ENCODE measurements around the gene PXN. TPM values are rescaled to one million over a fixed set of nuclear protein-coding genes. Genes with fewer than 3 reads are reported as not detected.
"Not testable (repeated sequence)": the region's sequence is repeated elsewhere in the genome, so short reads cannot be mapped to it uniquely, and the experiment has no call there.

Gene PXN
- total RNA-seq, 2 experiments from 2014 or later, result 69.3 to 146 TPM

DNA sequence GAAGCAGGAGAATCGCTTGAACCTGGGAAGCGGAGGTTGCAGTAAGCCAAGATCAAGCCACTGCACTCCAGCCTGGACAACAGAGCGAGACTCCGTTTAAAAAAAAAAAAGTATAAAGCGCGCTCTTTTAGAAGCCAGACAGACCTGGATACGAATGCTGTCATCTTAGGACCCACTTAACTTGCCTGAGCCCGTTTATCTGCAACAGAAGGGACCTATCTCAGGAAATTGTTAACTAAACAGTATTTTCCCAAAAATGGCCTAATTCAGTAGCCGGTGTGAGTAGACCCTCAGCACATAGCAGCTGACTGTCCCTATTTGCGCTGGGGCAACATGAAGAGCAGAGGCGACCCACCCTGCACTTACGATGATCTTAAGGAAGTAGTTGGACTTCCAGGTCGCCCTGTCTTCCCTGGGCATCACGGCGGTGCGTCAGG is 65.1 kb downstream of the PXN start:
- no peak for ATAC-seq
- CTCF ChIA-PET, result interaction anchor here (0.9 to 9.2 kb wide), 21 partner anchors 9 to 238 kb away, joined by 3 to 94 read pairs (median 6); partner anchors contain the start of genes COX6A1, PXN, RNU4-1 and RNU4-2
- peaks cover 48% of the 10 kb centered on the region for H3K36me3 Mint-ChIP-seq
- DNase-seq, result no peak
- peaks cover 48% of the 10 kb centered on the region for H3K4me1 Mint-ChIP-seq
- no peaks in the 10 kb centered on the region for H3K27me3 Mint-ChIP-seq
- H3K9me3 Mint-ChIP-seq (ENCODE audit: low read depth), result no peaks in the 10 kb centered on the region
- peak overlapping the region; percentile 99 for H3K27ac Mint-ChIP-seq
- H3K4me3 Mint-ChIP-seq, result peak overlapping the region; percentile 89

DNA sequence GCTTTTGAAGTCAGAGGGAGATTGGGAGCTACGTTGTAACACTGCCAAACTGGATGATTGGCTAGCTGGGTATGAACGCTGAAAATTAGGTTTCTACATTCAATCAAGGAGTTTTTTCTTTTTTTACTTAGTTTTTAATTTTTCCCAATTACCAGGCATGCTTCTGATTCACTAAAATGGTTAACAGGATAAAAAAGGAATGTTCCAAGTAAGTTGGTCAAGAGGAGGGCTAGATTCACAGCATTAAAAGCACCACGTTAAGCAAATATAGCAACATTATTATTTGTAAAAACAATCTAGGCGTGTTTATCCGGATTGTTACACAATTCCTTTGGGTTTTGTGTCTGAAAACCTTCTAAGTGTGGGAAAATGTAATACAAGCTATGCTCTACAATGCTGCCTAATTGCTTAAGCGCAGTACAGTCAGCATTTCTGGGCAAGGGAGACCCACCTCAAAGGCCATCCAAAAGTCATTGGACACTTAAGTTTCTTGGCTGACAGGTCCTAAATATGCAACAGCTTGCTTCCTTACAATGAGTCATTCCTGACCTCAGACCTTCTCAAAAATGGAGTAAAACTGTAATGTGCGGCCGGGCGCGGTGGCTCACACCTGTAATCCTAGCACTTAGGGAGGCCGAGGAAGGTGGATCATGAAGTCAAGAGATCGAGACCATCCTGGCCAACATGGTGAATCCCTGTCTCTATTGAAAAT is 65.8 kb downstream of the PXN start:
- Mint-ChIP-seq H3K27ac (peak overlapping the region; percentile 99), H3K9me3 (ENCODE audit: low read depth) (no peaks in the 10 kb centered on the region), H3K4me1 (peaks cover 53% of the 10 kb centered on the region), H3K4me3 (peak overlapping the region; percentile 89), H3K36me3 (peaks cover 52% of the 10 kb centered on the region), H3K27me3 (no peaks in the 10 kb centered on the region)
- CTCF ChIA-PET, result interaction anchor here (0.5 to 8.3 kb wide), 7 partner anchors 26 to 231 kb away, joined by 3 to 86 read pairs (median 3); partner anchors contain the start of gene PXN
- DNase-seq, result peak; percentile 64
- ATAC-seq, result no peak

DNA sequence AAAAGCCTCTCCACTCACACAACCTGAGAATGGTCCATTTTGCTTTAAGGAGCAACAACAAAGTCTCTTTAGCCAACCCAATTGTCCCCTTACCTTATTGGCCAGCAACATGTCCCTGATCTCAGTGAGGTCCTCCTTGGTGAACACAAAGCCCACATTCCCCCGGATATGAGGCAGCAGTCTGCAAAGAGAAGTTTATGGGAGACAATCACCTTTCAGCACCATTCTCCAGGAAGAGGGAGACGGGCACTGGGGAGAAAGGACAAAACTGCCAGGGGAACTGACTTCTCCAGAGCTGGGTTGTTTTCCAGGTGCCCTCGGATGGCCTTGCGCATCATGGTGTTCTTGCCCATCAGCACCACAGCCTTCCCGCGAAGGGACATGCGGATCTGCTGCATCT is 66.5 kb downstream of the PXN start:
- no peak for ATAC-seq
- Mint-ChIP-seq H3K27ac (peak overlapping the region; percentile 99), H3K9me3 (ENCODE audit: low read depth) (no peaks in the 10 kb centered on the region), H3K27me3 (no peaks in the 10 kb centered on the region), H3K4me3 (peak overlapping the region; percentile 89), H3K36me3 (peaks cover 53% of the 10 kb centered on the region), H3K4me1 (peaks cover 54% of the 10 kb centered on the region)
- no peak for DNase-seq
- CTCF ChIA-PET, result interaction anchor here (1.3 to 8.3 kb wide), 3 partner anchors 25 to 79 kb away, joined by 4 to 86 read pairs (median 10); partner anchors contain the start of gene PXN

DNA sequence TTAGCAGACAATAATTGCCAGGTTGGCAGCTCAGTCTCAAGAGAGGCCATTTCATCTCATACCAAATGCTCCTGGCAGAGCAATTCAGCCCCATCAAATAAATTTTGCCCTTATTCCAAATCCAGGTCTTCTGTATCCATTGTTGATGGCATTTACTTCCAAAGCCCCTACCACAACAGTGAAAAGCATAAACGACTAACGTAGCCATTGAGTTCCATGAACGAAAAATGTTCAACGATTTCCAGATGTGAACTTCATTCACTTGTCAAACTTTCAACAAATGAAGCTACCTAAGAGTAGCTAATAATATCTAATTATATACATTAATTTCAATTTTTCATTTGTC is 68.0 kb downstream of the PXN start:
- H3K4me1 Mint-ChIP-seq, result peaks cover 58% of the 10 kb centered on the region
- no peaks in the 10 kb centered on the region for H3K27me3 Mint-ChIP-seq
- H3K36me3 Mint-ChIP-seq, result peaks cover 59% of the 10 kb centered on the region
- DNase-seq, result no peak
- no peak for ATAC-seq
- peak overlapping the region; percentile 89 for H3K4me3 Mint-ChIP-seq
- no peaks in the 10 kb centered on the region for H3K9me3 Mint-ChIP-seq (ENCODE audit: low read depth)
- CTCF ChIA-PET, result interaction anchor here (1.0 to 8.3 kb wide), 3 partner anchors 8 to 67 kb away, joined by 3 to 86 read pairs (median 6); partner anchors contain the start of gene PXN
- H3K27ac Mint-ChIP-seq, result peak overlapping the region; percentile 77

DNA sequence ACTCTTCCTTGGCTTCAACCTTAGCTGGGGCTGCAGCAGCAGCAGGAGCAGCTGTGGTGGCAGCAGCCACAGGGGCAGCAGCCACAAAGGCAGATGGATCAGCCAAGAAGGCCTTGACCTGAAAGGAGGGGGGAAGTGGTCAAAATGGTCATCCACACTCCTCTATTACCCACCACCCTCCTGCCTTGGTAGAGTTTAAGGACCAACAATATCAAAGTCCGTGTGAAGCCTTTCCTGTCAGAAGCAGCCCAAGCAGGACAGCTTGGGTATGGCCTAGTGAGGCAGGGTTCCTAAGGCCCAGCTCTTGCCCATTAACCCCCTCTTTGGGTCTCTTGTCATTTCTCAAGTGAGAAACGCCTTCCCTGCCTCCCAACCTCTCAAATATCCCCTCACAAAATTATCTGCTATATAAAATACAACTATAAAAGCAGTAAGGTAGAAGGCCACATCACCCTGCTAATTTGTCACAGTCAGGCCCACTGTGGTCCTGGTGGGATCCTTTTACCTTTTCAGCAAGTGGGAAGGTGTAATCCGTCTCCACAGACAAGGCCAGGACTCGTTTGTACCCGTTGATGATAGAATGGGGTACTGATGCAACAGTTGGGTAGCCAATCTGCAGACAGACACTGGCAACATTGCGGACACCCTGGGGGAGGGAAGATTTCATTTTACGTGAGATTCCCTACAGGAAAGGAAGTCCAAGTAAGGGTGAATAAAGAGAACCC is 68.6 kb downstream of the PXN start:
- H3K9me3 Mint-ChIP-seq (ENCODE audit: low read depth); H3K27me3 Mint-ChIP-seq; ATAC-seq; DNase-seq: not testable (repeated sequence)
- H3K4me1 Mint-ChIP-seq, result peaks cover 58% of the 10 kb centered on the region
- H3K4me3 Mint-ChIP-seq, result peak overlapping the region; percentile 40
- H3K27ac Mint-ChIP-seq, result peak overlapping the region; percentile 77
- CTCF ChIA-PET, result interaction anchor here (1.0 to 8.3 kb wide), 5 partner anchors 7 to 86 kb away, joined by 3 to 86 read pairs (median 6); partner anchors contain the start of gene PXN
- H3K36me3 Mint-ChIP-seq, result peaks cover 59% of the 10 kb centered on the region

DNA sequence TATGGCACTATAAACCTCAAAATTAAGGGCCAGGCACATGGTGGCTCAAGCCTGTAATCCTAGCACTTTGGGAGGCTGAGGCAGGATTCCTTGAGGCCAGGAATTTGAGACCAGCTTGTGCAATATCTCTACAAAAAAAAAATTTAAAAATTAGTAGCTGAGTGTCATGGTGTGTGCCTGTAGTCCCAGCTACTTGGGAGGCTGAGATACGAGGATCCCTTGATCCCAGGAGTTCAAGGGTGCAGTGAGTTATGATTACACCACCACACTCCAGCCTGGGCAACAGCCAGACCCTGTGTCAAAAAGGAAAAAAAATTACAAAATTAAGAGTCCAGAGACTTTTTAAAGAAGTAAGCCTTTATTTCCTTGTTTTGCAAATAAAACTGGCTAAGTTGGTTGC is 69.2 kb downstream of the PXN start:
- Mint-ChIP-seq H3K27ac (peak overlapping the region; percentile 95), H3K27me3 (no peaks in the 10 kb centered on the region), H3K4me1 (peaks cover 63% of the 10 kb centered on the region), H3K9me3 (ENCODE audit: low read depth) (no peaks in the 10 kb centered on the region), H3K4me3 (peak overlapping the region; percentile 90), H3K36me3 (peaks cover 62% of the 10 kb centered on the region)
- ATAC-seq (no peak), DNase-seq (no peak)
- CTCF ChIA-PET, result interaction anchor here (1.0 to 8.3 kb wide), 5 partner anchors 32 to 86 kb away, joined by 5 to 86 read pairs (median 6); partner anchors contain the start of gene PXN

DNA sequence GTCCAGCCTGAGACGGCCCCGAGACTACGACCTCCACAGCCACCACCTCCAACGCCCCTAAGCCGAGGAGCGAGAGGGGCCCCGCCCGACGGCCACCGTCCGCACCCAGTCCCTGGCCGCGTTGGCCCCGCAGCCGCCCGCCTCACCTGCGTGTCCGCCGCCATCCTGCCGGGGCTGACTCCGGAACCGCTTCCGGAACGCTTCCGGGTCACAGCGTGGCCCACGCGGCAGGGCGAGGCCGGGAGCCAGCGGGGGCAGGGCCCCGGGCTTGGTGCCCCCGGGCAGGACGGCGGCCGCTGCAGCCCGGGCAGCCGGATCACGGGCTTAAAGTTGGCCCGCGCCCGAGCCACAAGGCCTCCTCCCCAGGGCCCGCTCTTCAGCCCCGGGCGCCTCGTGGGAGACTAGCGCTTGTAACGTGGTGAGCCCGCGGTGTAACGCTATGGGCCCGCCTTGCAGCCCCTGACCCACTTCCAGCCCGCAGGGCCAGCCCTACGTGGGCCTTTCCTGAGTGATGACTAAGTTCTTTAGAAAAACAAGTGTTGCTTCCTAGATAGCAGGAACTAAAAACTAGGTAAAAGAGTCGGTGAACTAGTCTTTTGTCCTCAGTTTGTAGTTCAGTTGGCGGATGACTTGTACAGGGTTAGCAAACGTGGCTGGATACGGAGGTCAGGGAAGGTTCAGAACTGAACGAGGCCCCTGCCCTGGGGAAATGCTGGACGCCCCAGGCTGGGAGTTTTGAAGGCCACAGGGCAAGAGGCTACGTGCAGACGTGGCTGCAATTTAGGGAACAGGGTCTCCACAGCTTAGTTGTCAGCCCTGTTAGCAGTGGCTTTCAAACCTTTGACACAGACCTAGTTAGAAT is 70.8 kb downstream of the PXN start, which contains the start of gene GCN1:
Gene GCN1, minus strand, starts transcription at position 182 of the 862 bp plus-strand sequence. Its CDS starts 18 bp downstream, at position 164.
- Mint-ChIP-seq H3K27me3 (no peaks in the 10 kb centered on the region), H3K4me3 (peak within 1 kb of the TSS; percentile 90), H3K36me3 (peaks cover 62% of the 10 kb centered on the region), H3K4me1 (peaks cover 70% of the 10 kb centered on the region), H3K9me3 (ENCODE audit: low read depth) (no peaks in the 10 kb centered on the region), H3K27ac (peak within 1 kb of the TSS; percentile 95)
- DNase-seq, result peak; percentile 89
- ATAC-seq, result peak; percentile 85
- CTCF ChIA-PET, result interaction anchor here (8.3 kb wide), 1 partner anchor 70 kb away, joined by 86 read pairs; the partner anchor contains the start of gene PXN

DNA sequence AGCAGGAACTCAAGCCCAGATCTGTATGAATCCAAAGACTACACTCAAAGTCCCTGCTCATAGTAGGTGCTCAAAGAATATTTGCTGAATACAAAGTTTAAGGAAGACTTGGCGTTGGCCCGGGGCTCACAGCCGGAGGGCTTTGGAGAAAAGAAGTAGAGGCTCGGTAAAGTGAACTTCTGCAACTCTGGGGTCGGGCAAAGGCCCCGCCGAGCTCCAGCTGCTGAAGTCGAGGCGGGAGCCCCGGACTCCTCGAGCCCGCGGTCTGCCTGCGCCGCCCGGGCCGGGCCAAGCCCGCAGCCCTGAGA is 71.3 kb downstream of the PXN start:
- H3K27me3 Mint-ChIP-seq, result no peaks in the 10 kb centered on the region
- ATAC-seq (peak; percentile 1), DNase-seq (no peak)
- CTCF ChIA-PET, result interaction anchor here (1.0 to 1.8 kb wide), 3 partner anchors 34 to 344 kb away, joined by 3 to 7 read pairs (median 3); partner anchors contain the start of gene PXN
- peaks cover 57% of the 10 kb centered on the region for H3K36me3 Mint-ChIP-seq
- peak overlapping the region; percentile 90 for H3K4me3 Mint-ChIP-seq
- peaks cover 64% of the 10 kb centered on the region for H3K4me1 Mint-ChIP-seq
- H3K27ac Mint-ChIP-seq, result peak overlapping the region; percentile 92
- no peaks in the 10 kb centered on the region for H3K9me3 Mint-ChIP-seq (ENCODE audit: low read depth)

DNA sequence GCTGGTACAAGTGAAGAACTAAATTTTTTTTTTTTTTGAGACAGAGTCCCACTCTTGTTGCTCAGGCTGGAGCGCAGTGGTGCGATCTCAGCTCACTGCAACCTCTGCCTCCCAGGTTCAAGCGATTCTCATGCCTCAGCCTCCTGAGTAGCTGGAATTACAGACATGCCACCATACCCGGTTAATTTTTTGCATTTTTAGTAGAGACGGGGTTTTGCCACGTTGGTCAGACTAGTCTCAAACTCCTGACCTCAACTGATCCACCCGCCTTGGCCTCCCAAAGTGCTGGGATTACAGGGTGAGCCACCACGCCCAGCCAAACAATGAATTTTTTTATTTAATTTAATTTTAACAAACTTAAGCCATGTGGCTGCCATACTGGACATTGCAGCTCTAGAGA is 72.2 kb downstream of the PXN start:
- H3K27ac Mint-ChIP-seq; DNase-seq; ATAC-seq; H3K9me3 Mint-ChIP-seq (ENCODE audit: low read depth); H3K27me3 Mint-ChIP-seq: not testable (repeated sequence)
- CTCF ChIA-PET, result interaction anchor here (1.0 to 1.8 kb wide), 3 partner anchors 35 to 345 kb away, joined by 3 to 7 read pairs (median 3); partner anchors contain the start of gene PXN
- H3K4me3 Mint-ChIP-seq, result peak overlapping the region; percentile 90
- peaks cover 55% of the 10 kb centered on the region for H3K4me1 Mint-ChIP-seq
- peaks cover 56% of the 10 kb centered on the region for H3K36me3 Mint-ChIP-seq

DNA sequence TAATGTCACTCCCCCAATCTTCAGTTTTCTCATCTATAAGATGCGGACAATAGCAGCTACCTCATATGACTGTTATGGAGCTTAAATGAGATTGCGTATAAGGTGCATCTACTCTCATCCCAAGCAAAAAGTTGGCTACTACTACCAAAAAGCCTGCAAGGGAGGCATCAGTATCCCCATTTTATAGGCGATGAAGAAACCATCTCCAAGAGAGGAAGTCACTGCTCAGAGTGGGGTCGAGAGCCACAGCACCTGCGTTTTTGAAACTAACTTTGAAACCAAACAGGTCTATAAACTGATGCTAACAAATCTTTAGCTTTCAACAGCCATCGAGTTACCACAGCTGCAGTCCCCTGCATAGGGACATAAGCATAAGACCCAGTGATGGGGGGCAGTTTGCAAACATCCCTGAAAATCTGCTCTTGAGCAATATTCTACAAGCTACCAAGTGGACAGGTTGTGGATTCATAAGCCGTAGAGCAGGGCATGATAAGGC is 74.5 kb downstream of the PXN start:
- Mint-ChIP-seq H3K27ac (no peak overlapping the region), H3K4me3 (no peak overlapping the region), H3K27me3 (no peaks in the 10 kb centered on the region), H3K4me1 (peaks cover 48% of the 10 kb centered on the region), H3K36me3 (peaks cover 53% of the 10 kb centered on the region), H3K9me3 (ENCODE audit: low read depth) (no peaks in the 10 kb centered on the region)
- CTCF ChIA-PET, result interaction anchor here (2.3 kb wide), 1 partner anchor 10 kb away, joined by 12 read pairs; the partner anchor contains the start of gene RPLP0
- ATAC-seq (no peak), DNase-seq (no peak)

DNA sequence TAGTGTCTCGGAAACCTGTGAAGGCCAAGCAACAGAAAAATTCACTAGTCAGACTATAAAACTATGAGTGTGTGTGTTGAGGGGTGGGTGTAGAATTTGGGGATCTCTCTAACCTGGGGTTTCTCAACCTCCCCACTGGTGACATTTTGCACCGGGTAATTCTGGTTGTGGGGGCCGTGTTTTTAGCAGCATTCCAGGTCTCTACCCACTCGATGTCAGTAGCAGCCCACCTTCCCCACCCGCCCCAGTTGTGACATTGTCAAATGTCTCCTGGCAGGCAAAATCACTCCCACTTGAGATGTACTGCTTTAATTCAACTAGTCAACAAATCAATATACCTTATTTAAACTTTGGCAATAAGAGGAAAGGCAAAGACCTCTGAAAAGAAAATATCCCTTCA is 75.1 kb downstream of the PXN start:
- DNase-seq (no peak), ATAC-seq (no peak)
- H3K27me3 Mint-ChIP-seq, result no peaks in the 10 kb centered on the region
- H3K9me3 Mint-ChIP-seq (ENCODE audit: low read depth), result no peaks in the 10 kb centered on the region
- H3K4me1 Mint-ChIP-seq, result peaks cover 43% of the 10 kb centered on the region
- peaks cover 54% of the 10 kb centered on the region for H3K36me3 Mint-ChIP-seq
- H3K27ac Mint-ChIP-seq, result peak overlapping the region; percentile 47
- CTCF ChIA-PET, result interaction anchor here (2.3 kb wide), 1 partner anchor 11 kb away, joined by 12 read pairs; the partner anchor contains the start of gene RPLP0
- H3K4me3 Mint-ChIP-seq, result no peak overlapping the region

DNA sequence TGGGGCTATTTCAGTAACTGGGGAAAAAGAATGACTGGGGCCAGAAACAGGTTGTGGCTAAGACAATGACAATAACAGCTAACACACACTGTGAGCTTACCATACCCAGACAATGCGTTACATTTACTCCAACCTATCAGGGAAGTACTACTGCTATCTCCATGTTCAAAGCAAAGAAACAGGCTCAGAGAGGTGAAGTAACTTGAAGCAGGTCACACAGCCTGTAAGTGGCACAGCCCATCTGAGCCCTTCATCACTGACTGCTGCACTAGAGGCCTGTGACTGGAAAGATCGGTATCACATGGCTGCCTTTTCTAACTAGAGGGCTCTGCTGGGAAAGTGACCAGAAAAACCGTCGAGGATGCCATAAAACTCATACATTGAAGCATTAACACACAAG is 78.9 kb downstream of the PXN start:
- CTCF ChIA-PET, result interaction anchor here (2.1 kb wide), 1 partner anchor 15 kb away, joined by 7 read pairs; the partner anchor contains the start of gene RPLP0
- Mint-ChIP-seq H3K27me3 (no peaks in the 10 kb centered on the region), H3K36me3 (peaks cover 70% of the 10 kb centered on the region), H3K4me3 (no peak overlapping the region), H3K4me1 (peaks cover 27% of the 10 kb centered on the region), H3K9me3 (ENCODE audit: low read depth) (no peaks in the 10 kb centered on the region), H3K27ac (no peak overlapping the region)
- ATAC-seq (no peak), DNase-seq (no peak)
